Nephron progenitor cell (in vitro differentiated cells): Measurements from ENCODE around the gene CLIC1.

Experiments
- DNase-seq: peaks from one replicate; pipeline ENCODE4 v3.0.0; 2021
- H3K27ac Mint-ChIP-seq: 2 replicates; pipeline ENCODE4 v1.8.0; 2021; ENCODE audit warnings: mild to moderate bottlenecking, moderate library complexity, mixed read lengths
- H3K27me3 Mint-ChIP-seq: 2 replicates; pipeline ENCODE4 v1.8.0; 2021; ENCODE audit warnings: mild to moderate bottlenecking, low read depth, mixed read lengths; ENCODE audit not compliant: poor library complexity
- H3K36me3 Mint-ChIP-seq: 2 replicates; pipeline ENCODE4 v1.8.0; 2021; ENCODE audit warnings: low read depth, mixed read lengths
- H3K4me1 Mint-ChIP-seq: 2 replicates; pipeline ENCODE4 v1.8.0; 2021; ENCODE audit warnings: mixed read lengths
- H3K4me3 Mint-ChIP-seq: 2 replicates; pipeline ENCODE4 v1.8.0; 2021; ENCODE audit warnings: mild to moderate bottlenecking, moderate library complexity, mixed read lengths
- H3K9me3 Mint-ChIP-seq: 2 replicates; pipeline ENCODE4 v1.8.0; 2021; ENCODE audit warnings: mild to moderate bottlenecking, moderate library complexity, mixed read lengths
- TF ChIP-seq, protein P1 (sequence below): fragments of 200-600 bp; sonication (generic); IDR thresholded peaks from 2 replicates; pipeline ENCODE4 v1.5.0; 2021; ENCODE audit warnings: antibody characterized with exemption

Gene CLIC1

DNA sequence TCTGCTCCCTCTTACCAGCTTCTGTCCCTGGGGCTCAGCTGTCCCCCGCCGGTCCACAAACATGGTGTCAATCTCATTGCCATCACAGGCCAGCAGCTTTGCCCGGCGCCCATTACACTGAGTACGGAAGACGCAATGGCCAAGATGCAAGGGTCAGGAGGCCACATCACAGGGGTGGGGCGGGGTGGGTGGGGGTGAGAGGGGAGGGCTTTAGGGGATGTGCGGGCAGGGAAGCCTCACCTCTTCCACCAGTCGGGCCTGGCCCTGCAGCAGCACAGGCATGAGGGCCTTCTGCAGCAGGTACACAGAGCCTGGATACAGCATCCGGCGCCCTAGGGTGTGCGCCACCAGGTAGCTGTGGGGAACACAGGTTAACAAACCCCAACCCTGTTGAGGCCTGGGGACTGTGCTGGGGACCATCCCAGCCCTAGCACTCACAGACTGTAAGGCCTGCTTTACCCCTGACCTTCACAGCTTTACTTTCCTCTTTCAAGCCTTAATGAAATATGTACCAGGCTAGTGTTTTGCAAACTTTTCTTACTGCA lies 44.7 kb downstream of the CLIC1 start:
- no peak overlapping the region for H3K27ac Mint-ChIP-seq
- no peak overlapping the region for H3K4me3 Mint-ChIP-seq
- H3K27me3 Mint-ChIP-seq = no peaks in the 10 kb centered on the region
- peaks cover 13% of the 10 kb centered on the region for H3K4me1 Mint-ChIP-seq
- peaks cover 58% of the 10 kb centered on the region for H3K36me3 Mint-ChIP-seq
- DNase-seq = no peak
- H3K9me3 Mint-ChIP-seq = no peaks in the 10 kb centered on the region
- TF ChIP-seq, protein P1, sequence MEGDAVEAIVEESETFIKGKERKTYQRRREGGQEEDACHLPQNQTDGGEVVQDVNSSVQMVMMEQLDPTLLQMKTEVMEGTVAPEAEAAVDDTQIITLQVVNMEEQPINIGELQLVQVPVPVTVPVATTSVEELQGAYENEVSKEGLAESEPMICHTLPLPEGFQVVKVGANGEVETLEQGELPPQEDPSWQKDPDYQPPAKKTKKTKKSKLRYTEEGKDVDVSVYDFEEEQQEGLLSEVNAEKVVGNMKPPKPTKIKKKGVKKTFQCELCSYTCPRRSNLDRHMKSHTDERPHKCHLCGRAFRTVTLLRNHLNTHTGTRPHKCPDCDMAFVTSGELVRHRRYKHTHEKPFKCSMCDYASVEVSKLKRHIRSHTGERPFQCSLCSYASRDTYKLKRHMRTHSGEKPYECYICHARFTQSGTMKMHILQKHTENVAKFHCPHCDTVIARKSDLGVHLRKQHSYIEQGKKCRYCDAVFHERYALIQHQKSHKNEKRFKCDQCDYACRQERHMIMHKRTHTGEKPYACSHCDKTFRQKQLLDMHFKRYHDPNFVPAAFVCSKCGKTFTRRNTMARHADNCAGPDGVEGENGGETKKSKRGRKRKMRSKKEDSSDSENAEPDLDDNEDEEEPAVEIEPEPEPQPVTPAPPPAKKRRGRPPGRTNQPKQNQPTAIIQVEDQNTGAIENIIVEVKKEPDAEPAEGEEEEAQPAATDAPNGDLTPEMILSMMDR = no peak

DNA sequence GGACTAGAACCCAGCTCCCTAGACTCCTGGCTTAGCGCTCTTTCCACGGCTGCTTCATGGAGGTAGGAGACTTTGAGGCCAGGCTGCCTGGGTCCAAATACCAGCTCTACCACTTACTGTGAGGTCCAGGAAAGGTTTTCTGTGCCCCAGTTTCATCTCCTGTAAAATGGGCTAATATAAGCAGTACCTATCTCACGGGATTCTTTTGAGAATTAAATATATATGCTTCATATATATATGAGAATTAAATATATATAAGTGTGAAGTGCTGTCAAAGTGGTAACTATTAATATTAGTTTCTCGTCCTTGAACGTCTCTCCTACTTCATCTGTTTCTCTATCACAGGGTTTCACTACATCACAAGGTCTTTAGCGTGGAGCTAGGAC lies 45.3 kb downstream of the CLIC1 start:
- Mint-ChIP-seq H3K4me1 (peaks cover 13% of the 10 kb centered on the region), H3K9me3 (no peaks in the 10 kb centered on the region), H3K27ac (peak overlapping the region; percentile 97), H3K36me3 (peaks cover 58% of the 10 kb centered on the region), H3K27me3 (no peaks in the 10 kb centered on the region), H3K4me3 (no peak overlapping the region)
- TF ChIP-seq, protein P1 = no peak
- no peak for DNase-seq

- Mint-ChIP-seq H3K27ac (peak overlapping the region; percentile 97), H3K36me3 (peaks cover 65% of the 10 kb centered on the region), H3K4me1 (peaks cover 13% of the 10 kb centered on the region), H3K27me3 (no peaks in the 10 kb centered on the region), H3K9me3 (no peaks in the 10 kb centered on the region), H3K4me3 (peak overlapping the region; percentile 29)
- DNase-seq = no peak
- TF ChIP-seq, protein P1 = no peak
Measured at GRCh38 chr6:31690231-31691077, 45.9 kb downstream of the CLIC1 start.

GRCh38 chr6:31689249-31690110 lies 46.9 kb downstream of the CLIC1 start:
- peaks cover 13% of the 10 kb centered on the region for H3K4me1 Mint-ChIP-seq
- H3K4me3 Mint-ChIP-seq = no peak overlapping the region
- no peak for DNase-seq
- peak overlapping the region; percentile 97 for H3K27ac Mint-ChIP-seq
- no peaks in the 10 kb centered on the region for H3K9me3 Mint-ChIP-seq
- TF ChIP-seq, protein P1 = peak; percentile 24
- no peaks in the 10 kb centered on the region for H3K27me3 Mint-ChIP-seq
- H3K36me3 Mint-ChIP-seq = peaks cover 66% of the 10 kb centered on the region

- Mint-ChIP-seq H3K27ac (peak overlapping the region; percentile 64), H3K27me3 (peaks cover 3% of the 10 kb centered on the region), H3K4me1 (peaks cover 22% of the 10 kb centered on the region), H3K4me3 (no peak overlapping the region), H3K36me3 (peaks cover 59% of the 10 kb centered on the region), H3K9me3 (no peaks in the 10 kb centered on the region)
- TF ChIP-seq, protein P1 = no peak
- DNase-seq = no peak
Measured at GRCh38 chr6:31687860-31688693, 48.3 kb downstream of the CLIC1 start.
